HG03025 (cell line): Measurements from ENCODE around the gene GNAQ.

ENCODE experiments used
- ATAC-seq: cut with Tn5 transposase; IDR thresholded peaks from one replicate; pipeline ENCODE4 v1.9.1; 2021; ENCODE audit warnings: mild to moderate bottlenecking, moderate library complexity; ENCODE audit not compliant: unreplicated experiment, low FRiP score

GNAQ gene

DNA sequence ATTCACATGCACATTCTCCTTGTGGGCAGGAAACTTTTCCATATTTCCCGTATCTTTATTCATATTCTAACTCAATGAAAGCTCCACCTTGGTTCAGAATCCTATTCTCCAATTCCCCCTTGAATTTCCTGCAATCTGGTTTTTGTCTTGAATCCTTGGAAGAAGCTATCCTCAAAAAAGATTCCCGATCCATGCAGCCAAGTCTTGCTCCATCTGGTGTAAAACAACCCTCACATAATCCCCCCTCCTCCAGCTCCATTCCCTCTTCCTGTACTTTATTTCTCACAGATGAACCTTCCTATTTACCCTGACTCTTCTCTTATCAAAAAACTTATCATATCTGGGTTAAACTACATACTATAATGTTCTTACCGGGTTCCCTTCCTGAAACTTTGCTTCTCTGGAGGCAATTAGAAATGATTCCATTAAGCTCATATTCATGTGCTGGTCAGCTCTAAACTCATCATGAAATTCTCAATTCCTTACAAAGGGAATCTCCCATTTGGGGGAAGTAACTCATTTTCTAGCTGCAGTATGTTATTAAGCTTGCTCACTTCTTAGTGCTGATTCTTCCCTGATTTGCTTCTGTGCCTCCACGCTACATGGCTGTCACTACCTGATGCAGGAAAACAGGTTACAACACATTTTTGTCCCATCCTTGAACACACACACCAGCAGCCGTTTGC, 81.7 kb downstream of the GNAQ start:
- no peak for ATAC-seq

DNA sequence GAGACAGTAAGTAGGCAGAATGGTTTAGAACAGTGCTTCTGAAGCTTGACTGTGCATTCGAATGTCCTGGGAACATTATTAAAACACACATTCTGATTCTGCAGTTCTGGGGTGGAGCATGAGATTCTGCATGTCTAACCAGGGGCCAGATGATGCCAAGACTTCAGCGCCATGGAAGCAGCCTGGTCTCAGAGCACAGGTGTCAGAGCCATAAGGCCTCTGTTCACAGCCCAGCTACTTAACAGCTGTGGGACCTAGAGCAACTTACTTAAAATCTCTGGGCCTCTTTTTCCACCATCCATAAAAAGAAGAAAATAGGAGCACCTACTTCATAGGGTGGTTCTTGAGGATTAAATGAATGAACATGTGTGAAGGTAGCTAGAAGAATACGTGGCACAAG, 84.0 kb downstream of the GNAQ start:
- no peak for ATAC-seq

DNA sequence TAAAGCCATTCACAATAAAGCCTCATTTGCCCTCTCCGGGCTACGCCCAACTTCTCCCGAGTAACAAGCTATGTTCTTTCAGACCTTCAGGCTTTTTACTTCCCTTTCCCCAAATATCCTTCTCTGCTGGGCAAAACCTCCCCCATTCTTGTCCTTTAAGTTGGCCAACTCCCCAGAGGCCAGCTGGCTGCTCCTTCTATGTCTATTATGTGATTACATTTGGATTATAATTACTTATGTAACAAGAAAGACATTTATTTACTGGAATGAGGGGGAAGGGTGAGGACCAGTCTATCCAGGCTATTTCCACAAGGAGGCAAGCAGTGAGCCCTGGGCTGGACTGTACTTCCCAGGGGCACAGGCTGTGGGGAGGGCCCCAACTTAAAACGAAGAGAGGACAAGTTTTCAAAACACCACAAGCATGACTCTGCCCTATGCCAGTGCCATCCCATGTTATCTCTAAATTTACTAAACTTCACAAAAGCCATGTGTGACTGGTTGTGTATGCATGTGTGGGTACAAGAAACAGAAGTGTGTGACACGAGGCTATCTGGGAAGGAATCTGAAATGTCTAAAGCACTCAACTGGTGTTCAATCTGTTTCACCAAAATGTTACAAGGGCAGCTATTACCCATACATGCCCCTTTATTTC, 84.5 kb downstream of the GNAQ start:
- no peak for ATAC-seq

DNA sequence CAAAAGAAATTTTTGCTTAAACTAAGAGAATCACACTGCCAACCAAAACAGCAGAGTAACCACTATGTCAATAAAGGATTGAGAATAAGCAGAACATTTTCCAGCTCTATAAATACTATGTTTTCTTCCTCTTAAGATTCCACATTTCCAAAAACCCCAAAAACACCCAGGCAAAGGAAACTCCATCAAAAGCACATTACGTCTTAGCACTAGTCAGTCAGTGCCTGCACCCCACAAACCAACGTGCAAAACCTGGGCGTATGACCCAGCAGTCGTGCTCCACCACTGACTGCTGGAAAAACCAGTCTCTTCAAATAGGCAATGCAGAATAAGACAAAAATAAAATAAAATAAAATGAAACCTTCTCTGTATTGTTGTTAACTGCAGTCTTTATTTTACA, 85.3 kb downstream of the GNAQ start:
- ATAC-seq, result no peak

DNA sequence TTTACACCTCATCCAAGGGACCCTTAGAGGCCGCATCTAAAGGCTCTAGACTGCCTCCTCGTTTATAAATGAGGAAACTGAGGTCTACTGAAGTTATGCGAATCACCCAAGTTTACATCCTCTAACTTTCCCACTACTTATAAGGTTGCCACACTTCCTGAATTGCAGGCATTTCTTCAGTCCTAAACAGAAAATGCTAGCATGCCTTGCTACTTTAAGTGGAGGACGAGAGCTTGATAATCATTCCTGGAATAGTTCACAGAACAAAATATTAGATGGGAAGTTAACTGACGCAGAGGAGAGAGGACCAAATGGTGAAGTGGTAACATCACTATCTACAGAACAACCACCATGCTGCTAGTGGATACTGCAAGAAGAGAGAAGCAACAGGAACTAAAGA, 85.8 kb downstream of the GNAQ start:
- ATAC-seq, result no peak

DNA sequence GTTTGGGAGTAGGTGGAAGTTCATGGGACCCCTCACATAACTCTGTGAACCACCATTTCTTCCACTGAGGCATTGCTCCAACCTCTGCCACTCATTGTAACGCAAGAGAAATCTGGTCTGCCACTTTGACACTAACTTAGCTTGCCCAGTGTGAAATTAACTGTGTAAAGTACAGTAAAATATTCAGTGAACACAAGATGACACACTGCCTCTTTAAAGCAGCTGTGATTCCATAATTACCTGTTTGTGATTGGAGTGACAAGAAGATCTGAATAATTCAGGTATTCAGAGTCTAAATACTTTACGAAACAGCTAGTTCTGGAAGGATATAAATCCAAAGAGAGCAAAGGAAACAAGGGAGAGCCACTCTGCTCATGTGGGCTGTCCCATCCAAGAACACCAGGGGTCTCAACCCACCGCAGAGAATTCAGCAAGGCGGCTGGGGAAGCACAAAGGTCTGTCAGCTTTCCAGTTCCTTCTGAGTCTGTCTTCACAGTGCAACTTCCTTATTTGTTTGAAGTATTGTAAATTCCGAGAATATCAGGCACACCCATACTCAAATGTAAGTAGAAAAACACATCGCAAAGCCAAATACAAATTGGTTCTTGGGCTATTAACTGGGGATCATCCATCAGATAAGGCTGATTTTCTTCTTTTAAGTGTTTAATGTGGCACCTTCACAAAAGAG, 86.9 kb downstream of the GNAQ start:
- no peak for ATAC-seq

DNA sequence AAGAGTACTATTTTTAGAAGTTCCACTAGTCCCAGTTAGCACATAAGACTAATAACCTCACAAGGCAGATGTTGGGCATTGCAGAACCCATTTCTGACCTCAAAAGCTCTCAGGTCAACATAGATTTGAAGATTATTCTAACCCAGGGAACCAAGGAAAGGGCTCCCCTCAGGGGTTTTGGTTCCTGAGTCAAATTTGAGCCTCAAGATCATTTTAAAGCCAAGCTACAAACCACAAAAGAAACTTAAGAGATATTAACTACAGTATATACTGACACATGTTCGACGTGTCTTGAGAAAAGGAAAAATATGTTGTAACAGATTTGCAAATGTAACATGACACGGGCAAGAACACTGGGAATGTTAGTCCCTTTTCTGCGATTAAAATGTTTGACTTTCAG, 88.6 kb downstream of the GNAQ start:
- no peak for ATAC-seq

DNA sequence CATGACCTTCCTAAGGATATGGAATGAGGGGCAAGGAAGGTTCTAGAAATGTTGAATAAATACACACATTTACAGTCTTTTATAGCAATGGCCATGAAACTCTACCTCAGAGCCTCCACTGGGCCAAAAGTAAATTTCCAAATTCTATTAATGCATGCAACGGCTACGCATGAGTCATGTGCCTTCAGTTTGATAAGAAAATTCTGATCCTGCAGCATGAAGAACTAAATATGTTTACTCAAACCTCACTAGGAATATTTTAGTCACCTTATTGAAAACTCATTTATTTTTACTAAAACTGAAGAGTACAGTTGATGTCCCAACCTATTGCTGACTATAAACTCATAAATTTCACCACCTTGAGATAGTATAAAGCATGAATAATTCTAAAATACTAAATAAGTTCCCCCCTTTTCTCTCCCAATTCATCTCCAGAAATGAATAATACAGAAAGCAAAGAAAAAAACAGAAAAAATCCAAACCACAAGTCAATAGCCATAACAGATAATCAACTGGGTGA, 92.4 kb downstream of the GNAQ start:
- ATAC-seq, result no peak

DNA sequence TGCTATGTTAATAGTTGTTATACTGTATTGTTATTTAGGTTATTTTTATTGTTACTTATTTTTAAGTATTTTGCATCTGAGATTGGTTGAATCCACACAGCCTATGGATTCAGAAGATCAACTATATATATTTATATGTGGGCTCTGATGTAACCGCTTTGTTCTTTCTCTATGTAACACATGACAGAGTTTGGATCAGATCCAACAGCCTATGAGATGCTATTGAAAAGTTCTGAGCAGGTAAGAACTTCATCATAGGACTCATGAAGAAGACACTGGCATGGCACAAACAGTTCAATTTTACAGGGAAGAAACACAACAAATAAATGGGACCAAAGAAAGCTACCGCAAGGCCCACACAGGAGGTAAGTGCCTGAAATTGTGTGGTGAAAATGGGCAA, 93.4 kb downstream of the GNAQ start:
- ATAC-seq, result no peak

DNA sequence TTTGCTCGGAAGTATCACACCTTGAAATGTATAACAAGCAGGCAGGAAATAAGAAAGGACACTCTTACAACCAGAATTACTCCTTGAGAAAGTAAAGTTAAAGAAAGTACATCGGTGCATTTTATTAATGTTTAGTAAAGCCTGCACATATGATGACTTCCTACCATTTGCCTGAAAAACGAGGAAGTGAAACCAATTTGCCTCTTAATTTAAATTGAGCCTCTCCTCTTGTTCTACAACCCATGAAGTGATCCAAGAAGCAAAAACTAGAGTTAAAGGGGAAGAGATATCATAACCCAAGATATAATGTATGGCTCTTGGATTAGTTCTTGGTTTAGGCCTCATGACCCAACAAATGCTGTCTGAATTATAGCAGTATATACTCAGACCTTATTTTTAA, 95.6 kb downstream of the GNAQ start:
- ATAC-seq, result no peak

DNA sequence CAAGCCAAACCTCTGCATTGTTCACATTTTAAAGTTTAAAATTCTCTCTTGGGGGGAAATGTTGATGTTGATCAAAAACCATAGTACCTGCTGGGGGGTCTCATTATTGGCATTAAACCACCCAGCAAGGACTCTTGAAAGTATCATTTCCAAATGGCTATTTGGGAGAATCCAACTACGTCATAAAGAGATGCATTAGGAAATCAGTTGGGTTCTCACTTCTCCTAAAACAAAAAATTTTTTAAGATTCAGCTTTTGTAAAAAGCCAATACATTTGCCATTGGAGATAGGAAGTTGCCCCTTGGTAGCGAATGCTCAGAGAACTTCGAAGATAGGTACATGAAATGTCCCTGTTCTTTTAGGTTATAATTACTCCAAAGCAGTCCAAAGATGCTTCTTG, 96.4 kb downstream of the GNAQ start:
- ATAC-seq, result no peak

DNA sequence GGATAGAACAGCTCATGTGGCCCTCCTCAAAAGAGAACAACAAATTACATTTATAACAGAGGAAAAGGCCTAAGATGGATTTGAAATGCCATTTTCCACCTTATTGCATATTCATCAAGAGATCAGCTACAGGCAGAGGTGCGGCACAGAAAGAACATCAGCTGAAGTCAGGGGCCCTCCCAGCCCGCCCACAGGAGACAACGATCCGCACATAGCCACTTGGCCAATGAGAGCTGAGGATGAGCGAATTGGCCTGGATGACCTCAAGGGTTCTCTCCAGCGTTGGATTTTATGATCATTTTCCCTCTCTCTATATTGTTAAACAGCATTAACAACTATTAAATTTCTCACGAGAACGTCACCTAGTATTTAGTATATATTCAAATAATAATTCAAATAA, 97.6 kb downstream of the GNAQ start:
- no peak for ATAC-seq

DNA sequence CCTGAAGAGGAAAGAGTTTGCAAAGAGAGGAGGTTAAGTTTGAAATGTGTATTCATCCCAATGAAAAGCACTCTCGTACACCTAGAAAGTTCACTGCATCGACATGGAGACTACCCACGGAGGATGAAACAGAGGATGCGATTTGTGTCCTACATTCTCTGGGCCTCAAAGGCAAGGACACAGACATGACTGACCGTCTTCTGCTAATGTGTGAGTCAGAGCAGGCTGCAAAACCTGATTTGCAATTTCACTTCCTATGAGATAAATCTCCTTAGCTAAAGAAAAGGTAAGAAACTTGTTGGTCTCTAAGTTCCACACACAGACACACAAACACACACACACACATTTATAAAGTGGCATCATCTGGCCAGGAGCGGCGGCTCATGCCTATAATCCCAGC, 98.6 kb downstream of the GNAQ start:
- no peak for ATAC-seq

DNA sequence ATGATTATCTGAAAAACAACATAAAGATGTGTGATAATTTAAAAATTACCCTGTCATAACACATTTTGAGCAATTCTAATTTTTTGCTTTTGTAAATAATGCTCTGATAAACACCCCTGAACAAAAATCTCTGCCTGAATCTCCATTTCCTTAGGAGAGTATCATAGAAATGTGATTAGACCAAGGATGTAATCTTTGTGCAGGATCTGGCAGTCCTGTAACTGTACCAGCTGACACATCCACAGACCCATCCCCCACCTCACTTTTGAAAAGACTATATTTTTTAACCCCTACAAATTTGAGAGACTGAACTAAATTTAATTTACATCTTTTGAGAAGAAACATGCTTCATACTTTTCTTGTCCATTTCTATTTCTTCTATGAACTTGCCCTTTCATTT, 101.7 kb downstream of the GNAQ start:
- no peak for ATAC-seq

DNA sequence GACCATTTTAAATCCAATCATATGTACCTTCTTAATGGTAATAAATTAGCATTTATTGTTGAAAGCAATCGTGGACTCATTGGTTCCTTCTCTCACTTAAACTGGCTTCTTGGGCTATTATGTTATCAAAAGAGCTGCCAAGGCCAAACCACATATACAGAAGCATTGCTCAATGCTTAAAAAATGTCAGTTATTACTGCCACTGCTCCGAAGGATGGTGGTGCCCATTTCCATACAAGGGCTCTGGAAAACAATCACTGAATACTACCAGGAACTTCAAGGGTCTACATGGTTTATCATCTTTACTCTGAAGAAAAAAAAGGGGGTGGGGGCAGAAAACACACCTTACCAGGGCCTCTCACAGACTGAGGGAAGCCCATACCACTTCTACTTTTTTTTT, 104.3 kb downstream of the GNAQ start:
- ATAC-seq, result no peak

DNA sequence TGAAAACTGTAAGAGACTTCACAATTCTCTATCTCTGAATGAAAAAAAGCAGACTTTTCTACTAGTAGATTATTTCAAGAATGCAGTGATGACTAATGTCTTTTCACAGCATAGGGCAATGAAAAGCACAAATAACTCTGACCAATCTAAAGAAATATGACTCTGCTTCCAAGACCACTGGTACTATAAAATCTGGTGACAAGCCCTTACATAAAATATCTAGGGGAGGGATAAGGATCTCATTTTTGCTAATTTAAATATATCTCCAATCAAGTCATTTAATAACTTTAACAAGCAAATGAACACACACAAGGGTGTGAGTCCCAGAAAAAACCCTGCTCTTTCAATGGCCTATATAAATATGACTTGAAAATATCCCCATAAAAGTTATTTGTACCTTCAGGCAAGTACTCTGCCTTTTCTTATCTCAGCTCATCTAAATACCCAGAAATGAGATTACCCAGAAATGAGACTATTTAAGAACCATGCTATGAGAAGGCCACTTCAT, 105.2 kb downstream of the GNAQ start:
- no peak for ATAC-seq

DNA sequence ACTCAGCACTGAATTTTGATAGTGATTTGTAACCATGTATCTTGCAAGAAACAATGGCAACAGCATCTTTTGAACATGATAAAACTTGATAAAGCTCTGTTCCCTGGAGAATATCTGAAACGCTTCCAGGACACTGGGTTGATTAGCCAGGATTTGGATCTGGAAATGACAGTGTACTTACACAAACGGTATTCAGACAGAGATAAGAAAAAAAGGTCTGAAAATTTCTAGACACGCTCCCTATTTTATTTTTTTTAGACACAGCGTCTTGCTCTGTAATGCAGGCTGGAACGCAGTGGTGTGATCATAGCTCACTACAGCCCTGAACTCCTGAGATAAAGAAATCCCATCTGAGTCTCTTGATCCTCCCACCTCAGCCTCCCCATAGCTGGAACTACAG, 109.0 kb downstream of the GNAQ start:
- ATAC-seq, result no peak

DNA sequence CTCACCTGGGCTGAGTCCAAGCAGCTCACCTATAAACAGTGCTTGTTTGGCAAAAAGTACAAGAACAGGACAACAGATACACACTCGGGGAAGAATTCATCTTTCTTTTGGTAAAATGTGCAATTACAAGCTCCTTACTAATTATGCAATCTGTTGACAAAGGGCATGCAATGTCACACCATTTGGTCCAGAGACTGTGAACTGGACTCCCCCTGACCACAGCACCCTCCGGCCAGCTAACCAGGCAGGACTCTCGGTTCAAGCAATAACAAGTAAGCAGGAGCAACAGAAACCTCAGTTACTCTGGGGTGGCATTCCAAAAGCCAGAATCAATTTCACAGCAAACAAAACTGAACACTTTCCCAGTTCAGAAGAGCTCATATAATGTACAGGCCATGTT, 113.8 kb downstream of the GNAQ start:
- ATAC-seq, result no peak

DNA sequence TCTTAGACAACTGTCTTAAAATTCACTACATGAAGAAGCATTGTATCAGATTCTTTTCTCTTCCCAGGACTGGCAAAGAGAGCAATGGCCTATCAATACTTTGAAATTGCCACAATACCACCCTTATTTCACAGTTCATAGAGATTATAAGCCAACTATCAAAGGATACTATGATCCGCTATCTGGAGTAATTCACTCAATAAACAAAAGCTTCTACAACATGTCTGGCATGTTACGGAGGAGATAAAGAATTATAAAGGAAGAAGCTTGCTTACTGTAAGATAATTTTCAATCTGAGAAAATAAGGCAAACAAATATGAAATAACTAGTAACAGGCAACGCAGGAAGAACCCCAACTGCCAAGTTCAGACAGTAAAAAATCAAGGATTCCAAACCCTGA, 114.8 kb downstream of the GNAQ start:
- no peak for ATAC-seq

DNA sequence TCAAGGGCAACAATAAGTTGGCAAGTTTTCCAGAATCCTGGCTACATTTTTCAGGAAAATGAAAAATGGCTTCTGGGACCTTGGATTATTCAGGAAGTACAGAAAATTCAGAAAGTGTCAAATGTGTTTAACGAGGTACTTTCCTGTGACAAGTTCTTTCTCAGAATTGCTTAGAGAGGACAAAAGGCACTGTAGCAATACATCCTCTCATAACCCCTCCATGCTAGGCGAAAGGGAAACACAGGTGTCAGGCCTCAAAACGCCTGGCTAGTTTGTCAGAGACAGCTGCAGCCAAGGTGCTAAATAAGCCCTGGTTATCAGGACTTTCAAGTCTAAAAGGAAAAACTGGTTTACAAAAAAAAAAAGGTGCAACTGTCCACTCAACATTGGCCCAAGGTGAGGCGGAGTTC, 115.2 kb downstream of the GNAQ start:
- ATAC-seq, result peak; percentile 72

DNA sequence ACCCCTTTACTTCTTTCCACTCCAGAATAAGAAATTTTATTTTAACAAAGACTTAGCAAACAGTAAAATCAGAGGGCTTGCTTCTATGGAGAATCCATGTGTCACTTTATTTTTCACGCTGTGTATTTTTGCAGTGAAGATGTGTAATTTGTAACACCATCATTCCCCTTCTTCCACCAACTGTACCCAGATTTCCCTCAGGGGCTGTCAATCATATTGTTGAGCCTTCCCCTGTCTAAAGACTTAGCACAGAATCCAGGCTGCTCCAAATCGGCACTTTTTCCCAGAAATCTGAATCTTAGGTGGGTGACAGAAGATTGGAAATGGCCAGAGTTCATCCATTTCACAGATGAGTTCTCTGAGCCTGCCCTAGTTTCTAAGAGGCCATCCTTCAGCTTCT, 115.9 kb downstream of the GNAQ start:
- no peak for ATAC-seq
